ENCODE results near the gene GATAD2A.

Gene GATAD2A

DNA sequence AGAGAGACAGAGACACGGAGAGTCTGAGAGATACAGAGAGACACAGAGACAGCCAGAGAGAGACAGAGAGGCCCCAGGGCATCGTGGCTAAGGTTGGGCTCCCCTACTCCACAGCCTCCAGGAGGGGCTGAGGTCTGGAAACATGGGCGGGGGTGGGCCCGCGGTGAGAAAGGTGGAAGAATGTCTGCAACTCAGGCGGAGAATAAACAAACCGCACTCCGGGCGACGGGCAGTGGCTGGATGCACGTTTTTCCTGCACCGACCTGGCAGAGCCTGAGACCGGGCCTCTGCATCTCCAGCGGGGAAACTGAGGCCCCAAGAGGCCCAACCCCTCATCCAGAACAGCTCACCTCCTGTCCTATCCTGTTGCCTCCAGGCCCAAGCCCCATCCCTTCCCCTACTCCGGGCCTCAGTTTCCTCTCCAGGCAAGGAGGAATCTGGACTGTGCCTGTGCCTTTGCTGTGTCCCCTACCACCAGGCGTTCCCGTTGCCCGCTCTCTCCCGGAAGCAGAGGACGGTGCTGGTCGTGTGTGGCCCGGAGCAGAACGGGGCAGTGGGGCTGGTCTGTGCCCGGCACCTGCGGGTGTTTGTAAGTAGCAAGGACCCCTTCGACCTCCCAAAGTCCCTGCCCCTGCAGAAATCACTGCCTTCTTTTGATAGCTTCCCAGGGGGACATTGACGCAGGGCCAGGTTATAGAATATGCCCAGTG is 129.2 kb downstream of the GATAD2A start:
- DNase-seq: no peak

DNA sequence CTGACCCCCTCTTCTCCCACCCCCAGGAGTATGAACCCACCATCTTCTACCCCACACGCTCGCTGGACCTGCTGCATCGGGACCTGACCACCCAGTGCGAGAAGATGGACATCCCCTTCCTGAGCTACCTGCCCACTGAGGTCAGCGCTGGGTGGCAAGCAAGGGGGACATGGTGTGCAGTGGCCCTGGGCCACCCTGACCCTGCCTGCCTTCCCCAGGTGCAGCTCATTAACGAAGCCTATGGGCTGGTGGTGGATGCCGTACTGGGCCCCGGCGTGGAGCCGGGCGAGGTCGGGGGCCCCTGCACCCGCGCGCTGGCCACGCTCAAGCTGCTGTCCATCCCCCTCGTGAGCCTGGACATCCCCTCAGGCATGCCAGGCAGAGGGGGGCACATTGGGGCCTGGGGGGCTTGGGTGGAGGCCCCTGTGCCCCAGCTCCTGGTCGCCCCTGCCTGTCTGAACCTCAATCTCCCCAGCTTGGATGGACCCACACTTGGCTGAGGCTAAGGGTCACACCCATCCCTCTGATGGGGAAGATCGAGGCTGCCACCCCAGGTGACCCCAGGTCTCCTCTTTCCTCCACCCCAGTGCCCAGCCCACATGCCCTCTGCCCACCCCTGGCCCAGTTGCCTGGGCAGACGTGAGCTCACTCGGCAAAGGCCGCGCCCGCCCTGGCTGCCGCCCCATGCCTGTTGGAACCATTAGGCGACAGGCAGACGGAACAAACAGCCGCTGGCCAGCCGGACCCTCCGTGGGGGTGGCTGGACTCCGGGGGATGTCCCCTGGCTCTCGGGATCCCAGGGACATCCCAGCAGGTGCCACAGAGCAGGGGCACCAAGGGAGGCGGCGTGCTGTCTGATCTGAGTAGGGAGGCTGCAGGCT is 130.1 kb downstream of the GATAD2A start:
- no peak for DNase-seq

DNA sequence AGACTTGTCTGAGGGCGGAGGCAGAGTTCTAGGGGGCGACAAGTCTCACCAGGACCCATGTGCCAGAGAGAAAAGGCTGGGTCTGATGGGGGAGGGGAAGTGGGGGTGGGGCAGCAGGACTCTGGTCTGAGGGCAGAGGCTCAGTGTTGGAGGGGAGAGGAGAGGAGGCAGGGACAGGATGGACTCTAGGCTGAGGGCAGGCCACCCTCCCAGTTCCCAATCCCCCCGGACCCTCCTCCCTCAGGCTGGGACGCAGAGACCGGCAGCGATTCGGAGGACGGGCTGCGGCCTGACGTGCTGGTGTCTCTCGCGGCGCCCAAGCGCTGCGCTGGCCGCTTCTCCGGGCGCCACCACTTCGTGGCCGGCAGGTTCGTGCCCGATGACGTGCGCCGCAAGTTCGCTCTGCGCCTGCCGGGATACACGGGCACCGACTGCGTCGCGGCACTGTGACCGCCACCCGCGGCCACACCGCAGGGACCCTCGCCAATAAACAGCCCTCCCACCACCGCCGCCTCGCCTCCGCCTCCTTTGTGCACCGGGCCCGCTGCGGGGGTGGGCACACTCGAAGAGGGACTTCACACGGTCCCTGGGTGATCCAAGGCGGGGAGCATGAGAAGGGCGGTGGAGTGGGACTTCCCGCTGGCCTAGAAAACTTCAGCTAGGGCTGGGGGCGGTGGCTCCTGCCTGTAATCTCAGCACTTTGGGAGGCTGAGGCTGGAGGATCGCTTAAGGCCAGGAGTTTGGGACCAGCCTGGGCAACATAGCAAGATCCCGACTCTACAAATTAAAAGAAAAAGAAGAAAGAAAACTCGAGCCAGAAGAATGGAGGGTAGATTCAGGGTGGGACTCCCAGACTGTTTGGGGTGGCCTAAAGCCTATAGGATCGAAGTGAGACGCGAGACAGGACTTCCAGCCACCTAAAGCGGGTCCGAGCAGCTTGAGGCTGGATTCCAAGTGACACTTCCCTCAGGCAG is 131.9 kb downstream of the GATAD2A start:
- no peak for DNase-seq

DNA sequence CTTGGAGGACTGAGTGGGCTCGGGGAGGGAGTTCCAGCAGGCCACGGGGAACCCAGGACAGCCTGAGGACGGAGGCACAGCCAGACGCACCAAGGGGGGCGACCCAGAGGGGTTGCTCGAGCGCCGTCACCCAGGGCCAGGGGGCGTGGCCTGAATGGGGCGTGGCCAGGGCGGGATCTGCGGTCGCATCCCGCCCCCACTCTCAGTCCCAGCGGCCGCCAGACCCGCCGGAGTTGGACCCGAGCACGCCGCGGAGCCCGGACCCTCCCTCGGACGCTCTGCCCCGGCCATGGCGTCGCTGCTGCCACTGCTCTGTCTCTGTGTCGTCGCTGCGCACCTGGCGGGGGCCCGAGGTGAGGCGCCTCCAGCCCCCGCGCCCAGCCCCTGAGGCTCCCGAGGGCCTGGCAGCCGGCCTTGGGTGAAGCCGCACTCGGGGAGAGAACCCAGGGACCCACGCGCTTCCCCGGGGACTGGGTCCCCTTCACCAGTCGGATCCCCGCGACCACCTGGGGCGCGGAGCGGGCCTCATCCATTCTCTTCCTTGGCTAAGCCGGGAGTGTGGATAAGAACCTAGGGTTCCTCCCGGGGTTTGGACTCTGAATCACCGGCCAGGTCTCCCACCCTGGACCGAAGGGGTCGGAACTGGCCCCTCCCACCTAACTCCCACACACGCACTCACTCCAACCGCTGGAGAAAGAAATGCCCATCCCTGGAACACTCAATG is 132.7 kb downstream of the GATAD2A start, which contains the start of gene CILP2:
CILP2 (plus strand) TSS at position 205 of the 724 bp plus-strand sequence; CDS start at position 290, 85 bp downstream.
- DNase-seq: no peak

DNA sequence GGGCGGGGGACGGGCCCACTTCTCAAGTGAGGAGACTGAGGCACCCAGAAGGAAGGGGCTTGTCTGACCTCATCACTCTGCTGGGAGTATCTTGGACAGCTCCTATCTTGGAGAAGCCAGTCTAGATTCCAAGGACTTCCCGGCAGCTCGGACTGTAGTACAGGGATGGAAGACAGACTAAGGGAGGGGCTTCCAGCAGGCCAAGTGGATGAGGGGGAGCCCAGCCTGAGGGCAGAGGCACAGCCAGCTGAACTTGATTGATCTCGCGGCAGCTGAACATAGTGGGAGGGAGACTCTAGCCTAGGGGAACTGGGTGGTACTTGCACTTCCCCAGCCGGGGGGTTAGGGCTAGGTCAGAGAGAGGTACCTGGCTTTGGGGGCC is 133.3 kb downstream of the GATAD2A start:
- no peak for DNase-seq

DNA sequence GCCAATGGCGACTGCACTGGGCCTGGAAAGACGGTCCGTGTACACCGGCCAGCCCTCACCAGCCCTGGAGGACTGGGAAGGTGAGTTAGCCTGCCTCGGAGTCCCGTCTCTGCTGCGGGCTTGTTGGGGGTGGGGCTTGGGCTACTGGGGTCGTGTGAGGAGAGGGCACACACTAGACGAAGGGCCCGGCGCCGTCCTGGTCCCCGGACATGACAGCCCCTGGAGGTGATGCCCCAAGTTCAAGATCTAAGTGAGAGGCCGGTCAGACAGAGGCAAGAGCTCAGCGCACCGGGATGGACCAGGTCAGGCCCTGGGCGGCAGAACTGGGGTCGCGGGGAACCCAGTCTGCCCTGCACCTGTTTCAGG is 134.2 kb downstream of the GATAD2A start:
- DNase-seq: no peak

DNA sequence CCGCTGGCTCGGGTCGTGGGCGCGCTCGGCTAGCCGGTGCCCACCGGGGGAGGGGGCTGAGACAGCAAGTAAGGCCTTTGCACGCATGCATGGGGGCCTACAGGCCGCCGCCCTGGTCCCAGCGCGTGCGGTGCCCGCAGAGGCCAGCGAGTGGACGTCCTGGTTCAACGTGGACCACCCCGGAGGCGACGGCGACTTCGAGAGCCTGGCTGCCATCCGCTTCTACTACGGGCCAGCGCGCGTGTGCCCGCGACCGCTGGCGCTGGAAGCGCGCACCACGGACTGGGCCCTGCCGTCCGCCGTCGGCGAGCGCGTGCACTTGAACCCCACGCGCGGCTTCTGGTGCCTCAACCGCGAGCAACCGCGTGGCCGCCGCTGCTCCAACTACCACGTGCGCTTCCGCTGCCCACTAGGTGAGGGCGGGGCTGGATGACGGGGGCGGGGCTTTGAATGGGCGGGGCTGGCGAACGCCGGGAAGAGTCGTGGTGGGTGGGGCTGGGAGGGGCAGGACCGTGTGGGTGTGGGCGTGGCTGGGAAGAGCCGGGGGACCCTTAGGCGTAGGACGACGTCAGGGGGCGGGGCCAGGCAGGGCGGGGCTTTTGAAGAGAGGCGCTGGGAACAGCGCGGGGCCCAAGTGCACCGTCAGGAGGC is 134.7 kb downstream of the GATAD2A start:
- no peak for DNase-seq

DNA sequence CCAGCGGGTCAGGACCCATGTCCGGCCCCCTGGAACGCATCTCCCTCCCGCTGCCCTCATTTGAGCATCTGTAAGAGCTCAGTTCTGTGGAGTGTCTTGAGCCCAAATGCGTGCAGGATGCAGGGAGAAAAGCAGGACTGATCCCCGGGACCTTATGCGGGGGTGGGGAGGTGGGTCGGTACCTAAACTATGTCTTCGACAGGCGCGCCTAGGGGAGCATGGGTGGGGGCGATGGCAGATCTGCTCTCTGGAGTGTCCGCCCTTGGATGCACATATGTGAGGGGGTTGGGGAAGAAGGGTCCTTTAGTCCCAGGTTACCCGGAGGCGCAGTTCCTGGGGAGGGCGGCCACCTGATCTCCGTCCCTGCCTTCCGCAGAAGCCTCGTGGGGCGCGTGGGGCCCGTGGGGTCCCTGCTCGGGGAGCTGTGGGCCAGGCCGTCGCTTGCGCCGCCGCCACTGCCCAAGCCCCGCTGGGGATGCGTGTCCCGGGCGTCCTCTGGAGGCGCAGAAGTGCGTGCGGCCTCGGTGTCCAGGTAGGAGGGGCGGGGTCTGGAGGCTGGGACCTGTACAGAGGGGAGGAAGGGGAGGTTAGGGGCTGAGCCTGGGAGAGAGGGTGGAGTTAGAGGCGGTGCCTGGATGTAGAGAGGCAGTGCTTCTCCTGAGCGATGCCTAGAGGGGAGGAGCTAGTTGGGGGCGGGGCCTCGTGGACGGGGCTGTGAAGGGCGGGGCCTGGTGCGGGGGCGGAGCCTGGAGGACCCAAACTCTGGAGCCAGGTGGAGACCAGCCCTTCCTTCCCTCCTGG is 135.4 kb downstream of the GATAD2A start:
- peak; percentile 81 for DNase-seq

DNA sequence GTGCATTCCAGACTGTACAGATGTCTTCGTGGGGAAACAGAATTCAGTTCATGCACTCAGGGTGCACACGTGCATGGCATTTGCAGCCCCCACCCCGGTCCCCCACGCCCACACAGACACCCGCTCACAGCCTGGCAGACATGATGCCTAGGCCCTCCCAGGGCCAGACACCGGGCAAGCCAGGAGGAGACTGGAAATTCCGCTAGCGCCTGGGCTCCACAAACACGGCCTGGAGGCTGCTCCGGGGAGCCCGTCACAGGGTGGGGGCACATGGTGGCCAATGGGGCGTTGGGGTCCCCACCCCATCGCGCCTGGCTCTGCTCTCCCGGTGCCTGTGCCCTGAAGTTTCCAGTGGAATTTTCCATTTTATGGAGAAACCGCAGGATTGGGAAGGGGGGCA is 136.1 kb downstream of the GATAD2A start:
- DNase-seq: no peak

DNA sequence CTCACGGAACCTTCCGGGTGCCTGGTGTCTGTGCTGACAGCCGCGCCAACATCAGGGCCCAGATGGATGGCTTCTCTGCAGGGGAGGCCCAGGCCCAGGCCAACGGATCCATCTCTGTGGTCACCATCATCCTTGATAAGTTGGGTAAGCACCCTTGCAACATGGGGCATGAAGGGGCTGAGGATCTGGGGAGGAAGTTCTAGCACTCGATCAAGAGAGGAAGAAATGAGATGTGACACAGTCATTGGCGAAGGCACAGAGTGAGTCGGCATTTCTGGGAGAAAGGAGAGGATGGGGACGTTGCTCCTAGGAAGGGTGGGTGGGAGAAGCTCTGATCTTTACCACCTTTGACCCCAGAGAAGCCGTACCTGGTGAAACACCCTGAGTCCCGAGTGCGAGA is 137.0 kb downstream of the GATAD2A start:
- peak; percentile 56 for DNase-seq

DNA sequence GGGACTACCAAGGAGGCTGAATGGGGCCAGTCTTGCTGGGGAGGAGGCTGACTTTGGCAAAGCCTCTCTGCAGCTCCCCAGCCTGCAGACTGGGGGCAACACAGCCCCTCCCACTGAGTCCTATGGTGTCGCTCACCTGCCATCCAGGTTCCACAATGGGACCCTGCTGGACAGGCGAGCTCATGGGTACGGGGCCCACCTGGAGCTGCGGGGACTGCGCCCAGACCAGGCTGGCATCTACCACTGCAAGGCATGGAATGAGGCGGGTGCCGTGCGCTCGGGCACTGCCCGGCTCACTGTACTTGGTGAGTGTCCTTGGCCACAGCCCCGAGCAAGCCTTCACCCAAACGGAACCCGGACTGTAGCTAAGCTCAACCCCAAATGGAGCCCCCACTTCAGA is 137.6 kb downstream of the GATAD2A start:
- no peak for DNase-seq

DNA sequence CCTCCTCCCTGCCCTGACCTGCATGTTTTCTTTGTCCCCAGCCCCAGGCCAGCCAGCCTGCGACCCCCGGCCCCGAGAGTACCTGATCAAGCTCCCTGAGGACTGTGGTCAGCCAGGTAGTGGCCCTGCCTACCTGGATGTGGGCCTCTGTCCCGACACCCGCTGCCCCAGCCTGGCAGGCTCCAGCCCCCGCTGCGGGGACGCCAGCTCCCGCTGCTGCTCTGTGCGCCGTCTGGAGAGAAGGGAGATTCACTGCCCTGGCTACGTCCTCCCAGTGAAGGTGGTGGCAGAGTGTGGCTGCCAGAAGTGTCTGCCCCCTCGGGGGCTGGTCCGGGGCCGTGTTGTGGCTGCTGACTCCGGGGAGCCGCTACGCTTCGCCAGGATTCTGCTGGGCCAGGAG is 138.2 kb downstream of the GATAD2A start:
- DNase-seq: no peak

DNA sequence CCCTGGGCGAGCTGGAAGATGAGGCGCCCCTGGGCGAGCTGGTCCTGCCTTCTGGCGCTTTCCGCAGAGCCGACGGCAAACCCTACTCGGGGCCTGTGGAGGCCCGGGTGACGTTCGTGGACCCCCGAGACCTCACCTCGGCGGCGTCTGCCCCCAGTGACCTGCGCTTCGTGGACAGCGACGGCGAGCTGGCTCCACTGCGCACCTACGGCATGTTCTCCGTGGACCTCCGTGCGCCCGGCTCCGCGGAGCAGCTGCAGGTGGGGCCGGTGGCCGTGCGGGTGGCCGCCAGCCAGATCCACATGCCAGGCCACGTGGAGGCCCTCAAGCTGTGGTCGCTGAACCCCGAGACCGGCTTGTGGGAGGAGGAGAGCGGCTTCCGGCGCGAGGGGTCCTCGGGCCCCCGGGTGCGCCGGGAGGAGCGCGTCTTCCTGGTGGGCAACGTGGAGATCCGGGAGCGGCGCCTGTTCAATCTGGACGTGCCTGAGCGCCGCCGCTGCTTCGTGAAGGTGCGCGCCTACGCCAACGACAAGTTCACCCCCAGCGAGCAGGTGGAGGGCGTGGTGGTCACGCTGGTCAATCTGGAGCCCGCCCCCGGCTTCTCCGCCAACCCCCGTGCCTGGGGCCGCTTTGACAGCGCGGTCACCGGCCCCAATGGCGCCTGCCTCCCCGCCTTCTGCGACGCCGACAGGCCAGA is 138.9 kb downstream of the GATAD2A start:
- DNase-seq: no peak

DNA sequence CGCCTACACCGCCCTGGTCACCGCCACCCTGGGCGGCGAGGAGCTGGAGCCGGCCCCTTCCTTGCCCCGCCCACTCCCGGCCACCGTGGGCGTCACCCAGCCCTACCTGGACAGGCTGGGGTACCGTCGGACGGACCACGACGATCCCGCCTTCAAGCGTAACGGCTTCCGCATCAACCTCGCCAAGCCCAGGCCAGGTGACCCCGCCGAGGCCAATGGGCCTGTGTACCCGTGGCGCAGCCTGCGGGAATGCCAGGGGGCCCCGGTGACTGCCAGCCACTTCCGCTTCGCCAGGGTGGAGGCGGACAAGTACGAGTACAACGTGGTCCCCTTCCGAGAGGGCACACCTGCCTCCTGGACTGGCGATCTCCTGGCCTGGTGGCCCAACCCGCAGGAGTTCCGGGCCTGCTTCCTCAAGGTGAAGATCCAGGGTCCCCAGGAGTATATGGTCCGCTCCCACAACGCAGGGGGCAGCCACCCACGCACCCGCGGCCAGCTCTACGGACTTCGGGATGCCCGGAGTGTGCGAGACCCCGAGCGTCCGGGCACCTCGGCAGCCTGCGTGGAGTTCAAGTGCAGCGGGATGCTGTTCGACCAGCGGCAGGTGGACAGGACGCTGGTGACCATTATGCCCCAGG is 139.6 kb downstream of the GATAD2A start:
- no peak for DNase-seq

DNA sequence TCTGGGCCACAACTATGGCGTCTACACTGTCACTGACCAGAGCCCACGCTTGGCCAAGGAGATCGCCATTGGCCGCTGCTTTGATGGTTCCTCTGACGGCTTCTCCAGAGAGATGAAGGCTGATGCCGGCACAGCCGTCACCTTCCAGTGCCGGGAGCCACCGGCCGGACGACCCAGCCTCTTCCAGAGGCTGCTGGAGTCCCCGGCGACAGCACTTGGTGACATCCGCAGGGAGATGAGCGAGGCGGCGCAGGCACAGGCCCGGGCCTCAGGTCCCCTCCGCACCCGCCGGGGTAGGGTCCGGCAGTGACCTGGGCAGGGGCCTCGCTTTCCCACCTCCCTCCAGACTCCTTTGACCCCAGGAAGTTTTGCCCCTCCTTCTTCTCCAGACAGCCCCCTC is 140.2 kb downstream of the GATAD2A start:
- no peak for DNase-seq

DNA sequence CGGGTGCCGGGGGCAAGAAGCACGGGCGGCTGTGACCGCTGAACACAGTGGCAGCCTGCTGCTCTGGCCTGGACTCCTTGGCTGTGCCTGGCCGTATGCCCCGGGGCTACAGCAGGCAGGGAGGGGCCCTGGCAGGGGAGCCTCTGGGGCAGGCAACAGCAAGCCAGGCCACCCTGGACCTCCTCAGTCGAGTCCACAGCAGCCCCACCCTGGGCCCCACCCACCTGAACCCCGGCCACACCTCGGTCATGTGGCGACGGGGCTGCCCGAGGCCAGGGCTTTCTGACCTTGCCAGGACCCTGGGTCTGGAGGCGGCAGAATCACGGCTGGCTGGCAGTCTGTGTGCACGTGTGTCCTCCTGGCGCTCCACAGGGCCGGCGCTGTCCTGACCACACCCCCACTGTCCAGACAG is 141.3 kb downstream of the GATAD2A start:
- no peak for DNase-seq

DNA sequence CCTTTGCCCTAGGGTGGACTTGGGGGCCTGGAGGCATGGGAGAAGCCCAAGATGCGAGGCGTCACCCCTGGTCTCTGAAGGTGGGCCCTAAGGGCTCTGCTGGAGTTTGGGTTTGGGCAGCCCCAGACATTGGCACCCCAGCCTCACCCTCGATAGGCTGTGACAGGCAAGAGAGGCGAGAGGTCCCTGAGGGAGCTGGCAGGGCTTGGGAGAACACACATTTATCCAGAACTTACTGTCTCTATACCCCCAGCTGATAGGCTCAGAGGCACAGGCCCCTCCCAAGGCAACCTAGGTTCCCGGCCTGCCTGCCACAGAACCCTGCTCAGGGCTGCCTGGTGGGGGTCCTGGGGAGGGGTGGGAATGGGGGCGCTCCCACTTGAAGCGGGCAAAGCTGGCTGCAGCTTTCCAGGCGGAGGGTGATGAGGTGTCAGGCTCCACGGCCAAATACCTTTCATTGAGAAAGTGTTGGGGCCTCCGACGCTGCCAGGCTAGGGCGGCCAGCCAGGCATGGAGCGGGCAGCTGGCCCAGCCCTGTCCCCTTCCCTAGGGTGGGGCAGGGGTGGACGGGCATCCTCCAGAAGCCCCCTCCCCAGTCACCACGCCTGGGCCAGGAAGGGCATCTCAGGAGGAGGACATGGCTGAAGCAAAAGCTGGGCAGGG is 142.3 kb downstream of the GATAD2A start:
- no peak for DNase-seq

DNA sequence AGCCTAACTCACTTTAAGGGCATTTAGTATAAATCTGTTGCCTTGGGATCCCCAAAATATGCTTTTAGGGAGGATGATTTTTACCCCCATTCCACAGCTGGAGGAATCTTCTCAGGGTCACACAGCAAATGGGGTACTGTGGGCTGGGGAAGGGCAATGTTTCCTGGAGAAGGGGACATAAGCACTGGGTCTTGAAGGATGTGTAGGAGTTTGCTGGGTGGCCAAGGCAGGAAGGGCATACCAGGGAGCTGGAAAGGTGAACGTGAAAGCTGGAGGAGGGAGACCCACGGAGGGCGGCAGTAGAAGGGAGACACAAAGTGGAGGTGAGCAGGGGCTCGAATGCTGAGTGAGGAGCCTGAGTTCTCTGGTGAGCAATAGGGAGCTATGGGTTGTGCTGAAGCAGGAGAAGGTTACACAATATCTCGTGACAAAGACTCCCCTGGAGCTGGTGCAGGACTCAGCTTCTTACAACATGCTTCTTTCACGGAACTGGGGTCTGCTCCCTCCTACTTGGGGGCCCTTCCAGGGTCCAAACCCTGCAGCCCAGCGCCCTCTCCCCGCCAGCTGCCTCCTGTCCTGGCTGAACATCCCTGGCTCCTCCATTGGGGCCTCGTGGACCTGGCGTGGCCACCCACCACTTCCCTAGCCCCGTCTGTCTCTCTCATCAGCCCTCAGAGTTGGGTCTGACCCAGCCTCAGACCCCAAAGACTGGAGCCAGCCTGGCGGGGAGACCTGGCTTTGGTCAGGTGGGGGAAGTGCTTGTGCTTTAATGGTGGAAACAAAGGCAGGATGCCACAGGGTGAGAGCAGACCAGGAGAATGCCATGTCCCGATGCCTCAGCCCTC is 143.7 kb downstream of the GATAD2A start:
- DNase-seq: no peak
